ENCODE measurements around the gene INPP4B.

The INPP4B gene

GRCh38 chr4:142287371-142287770, 558.7 kb downstream of the INPP4B start:
- no peak for DNase-seq (ENCODE audit: low spot score)

- no peak for DNase-seq (ENCODE audit: low spot score)
These were observed 560.9 kb downstream of the INPP4B start for GRCh38 chr4:142285222-142285583.

- no peak for DNase-seq (ENCODE audit: low spot score)
These were observed 561.5 kb downstream of the INPP4B start for GRCh38 chr4:142284402-142285221.

- DNase-seq (ENCODE audit: low spot score), result no peak
These were observed 563.1 kb downstream of the INPP4B start for GRCh38 chr4:142282870-142283431.

- no peak for DNase-seq (ENCODE audit: low spot score)
These were observed 564.1 kb downstream of the INPP4B start for GRCh38 chr4:142281999-142282398.

- no peak for DNase-seq (ENCODE audit: low spot score)
These were observed 567.4 kb downstream of the INPP4B start for GRCh38 chr4:142278663-142279062.

- no peak for DNase-seq (ENCODE audit: low spot score)
These were observed 567.9 kb downstream of the INPP4B start for GRCh38 chr4:142278171-142278570.

GRCh38 chr4:142274137-142274536, 572.0 kb downstream of the INPP4B start:
- no peak for DNase-seq (ENCODE audit: low spot score)

GRCh38 chr4:142272452-142272851, 573.6 kb downstream of the INPP4B start:
- DNase-seq (ENCODE audit: low spot score), result no peak

- no peak for DNase-seq (ENCODE audit: low spot score)
These were observed 574.3 kb downstream of the INPP4B start for GRCh38 chr4:142271832-142272231.

- no peak for DNase-seq (ENCODE audit: low spot score)
These were observed 579.0 kb downstream of the INPP4B start for GRCh38 chr4:142267101-142267500.

GRCh38 chr4:142265946-142266345, 580.2 kb downstream of the INPP4B start:
- no peak for DNase-seq (ENCODE audit: low spot score)

- DNase-seq (ENCODE audit: low spot score), result no peak
These were observed 580.6 kb downstream of the INPP4B start for GRCh38 chr4:142265536-142265935.

- no peak for DNase-seq (ENCODE audit: low spot score)
These were observed 581.1 kb downstream of the INPP4B start for GRCh38 chr4:142264961-142265360.

GRCh38 chr4:142262956-142263355, 583.1 kb downstream of the INPP4B start:
- no peak for DNase-seq (ENCODE audit: low spot score)

- DNase-seq (ENCODE audit: low spot score), result no peak
These were observed 597.2 kb downstream of the INPP4B start for GRCh38 chr4:142248946-142249345.

GRCh38 chr4:142243255-142243654, 602.8 kb downstream of the INPP4B start:
- no peak for DNase-seq (ENCODE audit: low spot score)

- no peak for DNase-seq (ENCODE audit: low spot score)
These were observed 603.9 kb downstream of the INPP4B start for GRCh38 chr4:142242156-142242555.

GRCh38 chr4:142238589-142238988, 607.5 kb downstream of the INPP4B start:
- DNase-seq (ENCODE audit: low spot score), result no peak

GRCh38 chr4:142236268-142236667, 609.8 kb downstream of the INPP4B start:
- DNase-seq (ENCODE audit: low spot score), result no peak

GRCh38 chr4:142231787-142232186, 614.3 kb downstream of the INPP4B start:
- no peak for DNase-seq (ENCODE audit: low spot score)

- DNase-seq (ENCODE audit: low spot score), result no peak
These were observed 615.1 kb downstream of the INPP4B start for GRCh38 chr4:142230991-142231390.

- no peak for DNase-seq (ENCODE audit: low spot score)
These were observed 620.1 kb downstream of the INPP4B start for GRCh38 chr4:142226014-142226413.

- DNase-seq (ENCODE audit: low spot score), result no peak
These were observed 624.0 kb downstream of the INPP4B start for GRCh38 chr4:142222127-142222526.
